ENCODE measurements around the gene HOXC12. TPM values are rescaled to one million over a fixed set of nuclear protein-coding genes. Genes with fewer than 3 reads are reported as not detected.

HOXC12 gene
- total RNA-seq, 1 donor from 2014 or later: not detected

DNA sequence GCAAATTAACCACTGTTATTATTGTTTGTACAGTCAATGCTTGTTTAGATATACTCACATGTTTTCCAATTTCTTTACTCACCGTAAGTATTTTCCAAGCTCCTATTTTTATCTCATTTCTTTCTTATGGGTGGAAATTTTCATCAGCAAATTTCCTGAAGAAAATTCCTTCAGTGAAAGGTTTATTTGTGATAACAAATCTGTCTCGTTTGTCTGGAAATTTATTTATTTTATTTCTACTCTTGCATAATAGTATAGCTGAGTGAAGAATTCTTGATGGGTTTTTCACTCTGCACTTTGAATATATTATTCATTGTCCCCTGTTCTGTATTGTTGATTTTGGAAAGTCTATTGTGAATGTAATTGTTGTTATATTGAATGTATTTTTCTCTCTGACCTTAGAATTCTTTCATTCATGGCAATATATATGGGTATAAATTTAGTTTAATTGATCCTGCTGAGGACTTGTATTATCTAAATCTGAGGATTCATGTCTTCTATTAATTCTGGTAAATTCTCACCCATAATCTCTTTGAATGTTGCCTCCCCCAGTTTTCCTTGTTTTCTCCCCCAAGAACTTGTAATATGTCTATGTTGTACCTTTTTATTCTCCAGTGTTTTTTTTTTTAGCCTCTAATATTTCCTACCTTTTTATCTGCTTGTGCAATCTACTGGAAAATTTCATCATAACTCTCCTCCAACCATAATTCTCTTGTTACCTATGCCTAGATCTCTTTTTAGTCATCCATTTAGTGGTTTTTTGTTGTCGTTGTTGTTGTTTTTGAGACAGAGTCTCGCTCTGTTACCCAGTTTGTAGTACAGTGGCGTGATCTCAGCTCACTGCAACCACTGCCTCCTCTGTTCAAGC lies 37.7 kb upstream of the HOXC12 start:
- H4K20me1 ChIP-seq (ENCODE audit: insufficient read depth, low read length): no peaks in the 10 kb centered on the region
- no peaks in the 10 kb centered on the region for H3K79me2 ChIP-seq (ENCODE audit: insufficient read depth, low read length)
- H3K9ac ChIP-seq (ENCODE audit: low read length): no peak overlapping the region
- Mint-ChIP-seq H3K9me3 (ENCODE audit: unreplicated experiment) (no peaks in the 10 kb centered on the region), H3K4me1 (ENCODE audit: low read depth, unreplicated experiment) (no peaks in the 10 kb centered on the region), H3K27me3 (ENCODE audit: low read depth, unreplicated experiment) (peaks cover 57% of the 10 kb centered on the region), H3K36me3 (ENCODE audit: low read depth, unreplicated experiment) (no peaks in the 10 kb centered on the region), H3K4me3 (ENCODE audit: unreplicated experiment) (no peak overlapping the region), H3K27ac (ENCODE audit: unreplicated experiment) (no peak overlapping the region)
- no peak overlapping the region for H2AFZ ChIP-seq (ENCODE audit: low read depth, low read length)
- FAIRE-seq: no peak
- H3K9me3 ChIP-seq (ENCODE audit: insufficient read depth, low read depth, low read length): no peaks in the 10 kb centered on the region
- no peak for TF ChIP-seq EZH2 (IDR thresholded peaks at IDR 0.05; ENCODE audit: insufficient read depth, low read length)
- no peaks in the 10 kb centered on the region for H3K4me1 ChIP-seq (ENCODE audit: insufficient read depth, low read length)
- H3K4me3 ChIP-seq (ENCODE audit: insufficient read depth, low read depth, low read length): no peak overlapping the region
- H3K4me2 ChIP-seq (ENCODE audit: low read length): no peak overlapping the region
- DNase-seq (ENCODE audit: low read depth): no peak
- peaks cover 4% of the 10 kb centered on the region for H3K27me3 ChIP-seq (ENCODE audit: insufficient read depth, low read length)
- no peaks in the 10 kb centered on the region for H3K36me3 ChIP-seq (ENCODE audit: insufficient read depth, low read length)
- H3K27ac ChIP-seq (ENCODE audit: low read depth, low read length): no peak overlapping the region

DNA sequence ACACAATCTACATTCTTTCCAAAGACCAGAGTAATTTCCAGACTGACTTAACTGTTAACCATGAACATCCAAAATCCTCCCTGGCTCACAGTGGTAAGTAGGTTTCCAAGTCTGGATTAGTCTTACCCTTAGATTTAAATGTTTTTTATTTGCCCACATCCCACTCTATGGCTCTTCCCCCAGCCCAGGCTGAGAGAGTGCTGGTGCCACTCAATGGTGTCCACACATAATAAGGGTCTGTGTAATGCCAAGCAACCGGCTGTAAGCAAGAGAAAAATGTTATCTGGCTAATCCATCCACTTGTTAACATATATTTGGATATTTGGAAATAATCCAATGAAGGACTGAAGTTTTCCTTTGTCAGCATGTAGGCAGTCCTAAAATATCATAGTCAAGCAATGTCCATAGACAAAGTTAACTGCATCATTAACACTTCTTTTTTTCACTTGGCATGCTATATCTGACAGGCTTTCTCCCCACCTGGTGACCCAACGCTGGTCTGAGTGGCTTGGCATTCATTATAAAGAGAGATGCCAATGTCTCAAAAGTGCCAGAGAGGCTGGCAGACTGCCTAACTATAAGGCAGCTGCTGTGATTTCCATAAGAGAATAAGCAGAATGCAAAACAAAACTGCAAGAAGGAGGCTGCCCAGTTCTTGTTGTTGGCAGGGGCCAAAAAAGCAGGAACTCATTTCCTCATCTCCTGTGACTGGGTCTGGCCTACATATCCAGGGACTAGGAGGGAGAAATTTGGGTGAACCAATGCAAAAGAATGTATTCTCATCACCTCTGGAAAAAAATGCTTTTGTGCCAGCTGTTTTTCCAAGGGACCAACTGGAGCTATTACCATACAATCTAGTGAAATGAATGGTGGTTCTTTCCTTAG lies 29.9 kb upstream of the HOXC12 start:
- Histone ChIP-seq H3K27ac (ENCODE audit: low read depth, low read length) (no peak overlapping the region), H3K4me2 (ENCODE audit: low read length) (no peak overlapping the region), H3K27me3 (ENCODE audit: insufficient read depth, low read length) (peaks cover 72% of the 10 kb centered on the region), H3K9me3 (ENCODE audit: insufficient read depth, low read depth, low read length) (peaks cover 3% of the 10 kb centered on the region), H3K4me1 (ENCODE audit: insufficient read depth, low read length) (no peaks in the 10 kb centered on the region), H3K4me3 (ENCODE audit: insufficient read depth, low read depth, low read length) (no peak overlapping the region), H2AFZ (ENCODE audit: low read depth, low read length) (no peak overlapping the region), H4K20me1 (ENCODE audit: insufficient read depth, low read length) (no peaks in the 10 kb centered on the region), H3K79me2 (ENCODE audit: insufficient read depth, low read length) (no peaks in the 10 kb centered on the region), H3K36me3 (ENCODE audit: insufficient read depth, low read length) (no peaks in the 10 kb centered on the region), H3K9ac (ENCODE audit: low read length) (no peak overlapping the region)
- H3K4me1 Mint-ChIP-seq (ENCODE audit: low read depth, unreplicated experiment): no peaks in the 10 kb centered on the region
- FAIRE-seq (no peak), DNase-seq (ENCODE audit: low read depth) (no peak)
- no peak for TF ChIP-seq EZH2 (IDR thresholded peaks at IDR 0.05; ENCODE audit: insufficient read depth, low read length)
- TF ChIP-seq, protein P1, sequence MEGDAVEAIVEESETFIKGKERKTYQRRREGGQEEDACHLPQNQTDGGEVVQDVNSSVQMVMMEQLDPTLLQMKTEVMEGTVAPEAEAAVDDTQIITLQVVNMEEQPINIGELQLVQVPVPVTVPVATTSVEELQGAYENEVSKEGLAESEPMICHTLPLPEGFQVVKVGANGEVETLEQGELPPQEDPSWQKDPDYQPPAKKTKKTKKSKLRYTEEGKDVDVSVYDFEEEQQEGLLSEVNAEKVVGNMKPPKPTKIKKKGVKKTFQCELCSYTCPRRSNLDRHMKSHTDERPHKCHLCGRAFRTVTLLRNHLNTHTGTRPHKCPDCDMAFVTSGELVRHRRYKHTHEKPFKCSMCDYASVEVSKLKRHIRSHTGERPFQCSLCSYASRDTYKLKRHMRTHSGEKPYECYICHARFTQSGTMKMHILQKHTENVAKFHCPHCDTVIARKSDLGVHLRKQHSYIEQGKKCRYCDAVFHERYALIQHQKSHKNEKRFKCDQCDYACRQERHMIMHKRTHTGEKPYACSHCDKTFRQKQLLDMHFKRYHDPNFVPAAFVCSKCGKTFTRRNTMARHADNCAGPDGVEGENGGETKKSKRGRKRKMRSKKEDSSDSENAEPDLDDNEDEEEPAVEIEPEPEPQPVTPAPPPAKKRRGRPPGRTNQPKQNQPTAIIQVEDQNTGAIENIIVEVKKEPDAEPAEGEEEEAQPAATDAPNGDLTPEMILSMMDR (IDR thresholded peaks at IDR 0.05; ENCODE audit: insufficient read depth, low read depth, low read length): no peak
- H3K27ac Mint-ChIP-seq (ENCODE audit: unreplicated experiment): no peak overlapping the region
- peaks cover 90% of the 10 kb centered on the region for H3K27me3 Mint-ChIP-seq (ENCODE audit: low read depth, unreplicated experiment)
- peaks cover 16% of the 10 kb centered on the region for H3K9me3 Mint-ChIP-seq (ENCODE audit: unreplicated experiment)
- no peak overlapping the region for H3K4me3 Mint-ChIP-seq (ENCODE audit: unreplicated experiment)
- no peaks in the 10 kb centered on the region for H3K36me3 Mint-ChIP-seq (ENCODE audit: low read depth, unreplicated experiment)

DNA sequence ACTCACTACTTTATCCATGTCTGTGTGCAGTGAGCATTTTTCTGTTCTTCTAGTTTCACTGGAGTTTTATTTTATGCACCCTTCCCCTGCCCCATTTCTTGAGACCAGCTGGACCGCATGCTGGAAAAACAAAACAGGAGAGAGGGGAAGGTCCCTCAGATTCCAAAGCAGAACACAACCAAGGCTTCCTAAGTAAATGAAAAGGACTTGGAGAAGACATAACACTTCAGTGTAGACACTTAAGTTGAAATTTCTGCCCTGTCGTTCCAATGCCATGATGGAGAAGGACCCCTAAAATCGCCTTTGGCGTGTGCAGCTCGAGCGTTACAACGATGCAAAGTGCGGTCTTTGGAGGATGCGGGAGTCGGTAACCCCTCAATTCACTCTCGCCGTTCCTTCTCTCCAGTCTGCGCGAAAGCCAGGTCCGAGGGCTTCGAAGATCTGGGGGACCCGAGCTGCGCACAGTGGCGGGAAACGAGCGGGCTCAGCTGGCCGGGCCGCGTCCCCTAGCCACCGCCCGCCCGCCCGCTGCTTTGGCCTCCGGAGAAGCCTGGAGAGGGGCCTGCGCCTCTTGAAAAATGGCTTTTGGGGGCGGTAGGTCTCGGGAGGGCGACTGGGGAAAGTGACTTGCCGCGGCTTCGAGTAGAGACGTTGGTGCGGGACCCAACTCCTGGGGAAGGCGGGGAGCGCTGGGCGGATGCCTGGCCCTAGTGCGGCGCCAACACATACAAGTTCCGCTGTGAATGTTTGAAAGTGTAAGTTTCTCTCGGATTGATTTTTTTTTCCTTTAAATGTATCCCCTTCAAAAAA lies 27.3 kb upstream of the HOXC12 start:
- Mint-ChIP-seq H3K4me1 (ENCODE audit: low read depth, unreplicated experiment) (no peaks in the 10 kb centered on the region), H3K36me3 (ENCODE audit: low read depth, unreplicated experiment) (peaks cover 3% of the 10 kb centered on the region), H3K27me3 (ENCODE audit: low read depth, unreplicated experiment) (peaks cover 98% of the 10 kb centered on the region), H3K27ac (ENCODE audit: unreplicated experiment) (no peak overlapping the region), H3K4me3 (ENCODE audit: unreplicated experiment) (no peak overlapping the region), H3K9me3 (ENCODE audit: unreplicated experiment) (peaks cover 24% of the 10 kb centered on the region)
- H3K27me3 ChIP-seq (ENCODE audit: insufficient read depth, low read length): peaks cover 94% of the 10 kb centered on the region
- H3K4me3 ChIP-seq (ENCODE audit: insufficient read depth, low read depth, low read length): no peak overlapping the region
- H3K4me1 ChIP-seq (ENCODE audit: insufficient read depth, low read length): no peaks in the 10 kb centered on the region
- peak; percentile 96 for TF ChIP-seq EZH2 (IDR thresholded peaks at IDR 0.05; ENCODE audit: insufficient read depth, low read length)
- TF ChIP-seq, protein P1 (IDR thresholded peaks at IDR 0.05; ENCODE audit: insufficient read depth, low read depth, low read length): no peak
- H2AFZ ChIP-seq (ENCODE audit: low read depth, low read length): no peak overlapping the region
- FAIRE-seq: no peak
- H4K20me1 ChIP-seq (ENCODE audit: insufficient read depth, low read length): no peaks in the 10 kb centered on the region
- H3K36me3 ChIP-seq (ENCODE audit: insufficient read depth, low read length): no peaks in the 10 kb centered on the region
- H3K27ac ChIP-seq (ENCODE audit: low read depth, low read length): no peak overlapping the region
- H3K4me2 ChIP-seq (ENCODE audit: low read length): no peak overlapping the region
- no peak for DNase-seq (ENCODE audit: low read depth)
- no peak overlapping the region for H3K9ac ChIP-seq (ENCODE audit: low read length)
- no peaks in the 10 kb centered on the region for H3K79me2 ChIP-seq (ENCODE audit: insufficient read depth, low read length)
- H3K9me3 ChIP-seq (ENCODE audit: insufficient read depth, low read depth, low read length): peaks cover 3% of the 10 kb centered on the region

Data from astrocyte (in vitro differentiated cells and primary cell).